ENCODE results near the gene RAP1GAP2.

Gene RAP1GAP2

GRCh38 chr17:2959371-2960130 lies 163.3 kb downstream of the RAP1GAP2 start:
- DNase-seq (ENCODE audit: insufficient read length, low spot score) (no peak), FAIRE-seq (no peak)
- no peak for TF ChIP-seq CTCF (IDR thresholded peaks at IDR 0.05; ENCODE audit: insufficient read depth, missing control alignments)

DNA sequence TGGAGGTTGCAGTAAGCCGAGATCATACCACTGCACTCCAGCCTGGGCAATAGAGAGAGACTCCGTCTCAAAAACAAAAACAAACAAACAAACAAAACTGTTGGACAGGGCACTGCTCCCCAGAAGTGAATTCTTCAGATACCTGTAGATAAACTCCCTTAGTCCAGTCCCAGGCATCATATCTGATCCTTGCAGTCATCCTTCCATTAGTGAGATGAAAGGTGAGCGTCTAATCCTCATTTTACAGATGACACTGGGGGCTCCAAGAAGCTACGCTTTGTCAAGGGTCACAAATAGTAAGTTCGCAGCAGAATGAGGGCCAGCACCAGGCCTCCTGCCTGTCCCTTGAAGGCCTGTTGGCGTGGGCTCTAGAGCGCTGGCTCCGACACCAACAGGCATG lies 165.2 kb downstream of the RAP1GAP2 start:
- no peak for DNase-seq (ENCODE audit: insufficient read length, low spot score)
- no peak for FAIRE-seq
- no peak for TF ChIP-seq CTCF (IDR thresholded peaks at IDR 0.05; ENCODE audit: insufficient read depth, missing control alignments)

DNA sequence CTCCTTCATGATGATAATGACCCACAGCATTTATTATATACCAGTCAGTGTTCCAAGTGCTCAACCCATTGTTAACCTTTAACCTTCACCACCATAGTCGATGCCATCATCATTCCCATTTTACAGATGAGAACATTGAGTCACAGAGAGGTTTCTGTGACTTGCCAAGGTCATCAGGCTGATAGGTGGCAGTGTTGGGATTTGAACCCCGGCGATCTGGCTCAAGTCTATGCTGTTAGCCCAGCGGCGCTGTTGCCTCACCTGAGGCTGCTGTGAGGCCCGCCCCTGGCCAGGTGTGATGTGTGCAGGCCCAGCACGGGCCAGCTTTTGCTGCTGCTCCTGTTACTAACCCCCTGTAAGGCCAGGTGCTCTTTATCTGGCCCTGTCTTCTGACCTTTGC lies 166.0 kb downstream of the RAP1GAP2 start:
- DNase-seq (ENCODE audit: insufficient read length, low spot score) (no peak), FAIRE-seq (no peak)
- TF ChIP-seq CTCF (IDR thresholded peaks at IDR 0.05; ENCODE audit: insufficient read depth, missing control alignments): no peak

GRCh38 chr17:2962729-2963128 lies 166.5 kb downstream of the RAP1GAP2 start:
- no peak for FAIRE-seq
- TF ChIP-seq CTCF (IDR thresholded peaks at IDR 0.05; ENCODE audit: insufficient read depth, missing control alignments): no peak

GRCh38 chr17:2963332-2964027 lies 167.2 kb downstream of the RAP1GAP2 start:
- DNase-seq (ENCODE audit: insufficient read length, low spot score) (no peak), FAIRE-seq (no peak)
- no peak for TF ChIP-seq CTCF (IDR thresholded peaks at IDR 0.05; ENCODE audit: insufficient read depth, missing control alignments)

More at GRCh38 chr17:2962729-2963128, 166.5 kb downstream of the RAP1GAP2 start:
- DNase-seq (ENCODE audit: insufficient read length, low spot score): no peak

DNA sequence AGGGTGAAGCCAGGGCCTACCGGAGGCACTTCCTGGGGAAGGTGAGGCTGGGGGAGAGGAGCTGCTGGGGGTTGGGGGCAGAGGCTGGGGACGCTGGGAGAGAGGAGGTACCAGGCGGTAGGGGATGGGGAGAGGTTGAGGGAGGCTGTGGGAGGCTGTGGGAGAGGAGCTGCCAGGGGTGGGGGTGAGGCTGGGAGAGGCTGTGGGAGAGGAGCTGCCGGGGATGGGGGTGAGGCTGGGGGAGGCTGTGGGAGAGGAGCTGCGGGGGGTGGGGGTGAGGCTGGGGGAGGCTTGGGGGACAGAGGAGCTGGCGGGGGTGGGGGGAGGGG lies 167.8 kb downstream of the RAP1GAP2 start:
- no peak for TF ChIP-seq CTCF (IDR thresholded peaks at IDR 0.05; ENCODE audit: insufficient read depth, missing control alignments)
- no peak for DNase-seq (ENCODE audit: insufficient read length, low spot score)
- FAIRE-seq: no peak

DNA sequence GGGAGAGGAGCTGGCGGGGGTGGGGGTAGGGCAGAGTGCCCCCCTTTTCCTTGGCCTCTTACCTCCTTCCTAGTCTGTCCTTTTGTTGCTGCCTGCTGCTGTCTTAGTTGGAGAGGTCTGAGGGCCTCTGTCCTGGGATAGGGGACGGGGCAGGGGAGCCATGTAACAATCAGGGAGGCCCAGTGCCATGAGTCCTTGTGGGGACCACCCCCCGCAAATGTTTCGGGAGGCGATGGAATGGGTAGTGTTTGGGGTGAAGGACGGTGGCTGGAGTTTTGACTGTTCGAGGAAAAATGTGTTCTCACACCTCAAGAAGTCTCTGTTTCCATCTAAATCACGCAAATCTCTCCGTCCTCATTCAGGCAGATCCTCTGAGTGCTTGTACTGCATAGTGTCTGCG lies 168.1 kb downstream of the RAP1GAP2 start:
- TF ChIP-seq CTCF (IDR thresholded peaks at IDR 0.05; ENCODE audit: insufficient read depth, missing control alignments): no peak
- no peak for FAIRE-seq
- no peak for DNase-seq (ENCODE audit: insufficient read length, low spot score)
